GM19455 (cell line): ENCODE measurements around the gene ARHGAP12.
"Not testable (repeated sequence)": the region's sequence is repeated elsewhere in the genome, so short reads cannot be mapped to it uniquely, and the experiment has no call there.

Experiments
- ATAC-seq: cut with Tn5 transposase; IDR thresholded peaks from one replicate; pipeline ENCODE4 v1.9.1; 2021; ENCODE audit not compliant: unreplicated experiment

ARHGAP12 gene

GRCh38 chr10:31928549-31929260 is at the start of gene ARHGAP12:
ARHGAP12 (minus strand) TSS chr10:31928831; CDS start chr10:31908855, 19,976 bp downstream.
- ATAC-seq, result peak; percentile 83

GRCh38 chr10:31978156-31978483 is 49.5 kb upstream of the ARHGAP12 start:
- ATAC-seq, result no peak

GRCh38 chr10:31977440-31978155 is 49.0 kb upstream of the ARHGAP12 start:
- no peak for ATAC-seq

GRCh38 chr10:31975157-31975765 is 46.6 kb upstream of the ARHGAP12 start:
- no peak for ATAC-seq

- no peak for ATAC-seq
Measured at GRCh38 chr10:31974434-31975124, 45.9 kb upstream of the ARHGAP12 start.

- ATAC-seq, result no peak
Measured at GRCh38 chr10:31972519-31973041, 43.9 kb upstream of the ARHGAP12 start.

GRCh38 chr10:31969847-31970246 is 41.2 kb upstream of the ARHGAP12 start:
- ATAC-seq, result not testable (repeated sequence)

- no peak for ATAC-seq
Measured at GRCh38 chr10:31963589-31963980, 35.0 kb upstream of the ARHGAP12 start.

- no peak for ATAC-seq
Measured at GRCh38 chr10:31962826-31963588, 34.4 kb upstream of the ARHGAP12 start.

GRCh38 chr10:31961277-31962074 is 32.8 kb upstream of the ARHGAP12 start:
- ATAC-seq, result no peak

- ATAC-seq, result no peak
Measured at GRCh38 chr10:31959461-31960173, 31.0 kb upstream of the ARHGAP12 start.

GRCh38 chr10:31958856-31959255 is 30.2 kb upstream of the ARHGAP12 start:
- ATAC-seq, result no peak

GRCh38 chr10:31956200-31956946 is 27.7 kb upstream of the ARHGAP12 start:
- no peak for ATAC-seq

- ATAC-seq, result no peak
Measured at GRCh38 chr10:31954410-31955191, 26.0 kb upstream of the ARHGAP12 start.

- ATAC-seq, result no peak
Measured at GRCh38 chr10:31953480-31953879, 24.8 kb upstream of the ARHGAP12 start.

GRCh38 chr10:31953080-31953479 is 24.4 kb upstream of the ARHGAP12 start:
- no peak for ATAC-seq

GRCh38 chr10:31952066-31952465 is 23.4 kb upstream of the ARHGAP12 start:
- no peak for ATAC-seq

GRCh38 chr10:31949266-31949665 is 20.6 kb upstream of the ARHGAP12 start:
- ATAC-seq, result no peak
